GM18502 (cell line): Measurements from ENCODE around the gene SCUBE3.

Source experiments
- ATAC-seq: cut with Tn5 transposase; IDR thresholded peaks from one replicate; pipeline ENCODE4 v1.9.1; 2021; ENCODE audit warnings: mild to moderate bottlenecking; ENCODE audit not compliant: unreplicated experiment, poor library complexity

The SCUBE3 gene

GRCh38 chr6:35181308-35181932 is 32.3 kb upstream of the SCUBE3 start:
- no peak for ATAC-seq

GRCh38 chr6:35181933-35182612 is 31.7 kb upstream of the SCUBE3 start:
- ATAC-seq = no peak

- no peak for ATAC-seq
These were observed 30.5 kb upstream of the SCUBE3 start for GRCh38 chr6:35183281-35183680.

GRCh38 chr6:35183935-35184334 is 29.8 kb upstream of the SCUBE3 start:
- no peak for ATAC-seq

GRCh38 chr6:35184580-35185301 is 29.0 kb upstream of the SCUBE3 start:
- ATAC-seq = no peak

GRCh38 chr6:35185302-35185681 is 28.5 kb upstream of the SCUBE3 start:
- ATAC-seq = no peak

- ATAC-seq = no peak
These were observed 27.8 kb upstream of the SCUBE3 start for GRCh38 chr6:35185971-35186370.

GRCh38 chr6:35186571-35186970 is 27.2 kb upstream of the SCUBE3 start:
- no peak for ATAC-seq

GRCh38 chr6:35188886-35189285 is 24.9 kb upstream of the SCUBE3 start:
- no peak for ATAC-seq

GRCh38 chr6:35190306-35190705 is 23.4 kb upstream of the SCUBE3 start:
- no peak for ATAC-seq

GRCh38 chr6:35191889-35192288 is 21.9 kb upstream of the SCUBE3 start:
- ATAC-seq = no peak

GRCh38 chr6:35192301-35192860 is 21.4 kb upstream of the SCUBE3 start:
- no peak for ATAC-seq

- ATAC-seq = no peak
These were observed 19.4 kb upstream of the SCUBE3 start for GRCh38 chr6:35194390-35194789.

- ATAC-seq = no peak
These were observed 18.5 kb upstream of the SCUBE3 start for GRCh38 chr6:35195120-35195780.

- no peak for ATAC-seq
These were observed 16.6 kb upstream of the SCUBE3 start for GRCh38 chr6:35197196-35197595.

- no peak for ATAC-seq
These were observed 13.9 kb upstream of the SCUBE3 start for GRCh38 chr6:35199866-35200265.

- ATAC-seq = no peak
These were observed 11.7 kb upstream of the SCUBE3 start for GRCh38 chr6:35202066-35202546.

GRCh38 chr6:35203152-35203670 is 10.5 kb upstream of the SCUBE3 start:
- ATAC-seq = no peak

GRCh38 chr6:35203680-35204079 is 10.1 kb upstream of the SCUBE3 start:
- no peak for ATAC-seq

- ATAC-seq = no peak
These were observed 7.4 kb upstream of the SCUBE3 start for GRCh38 chr6:35206346-35206745.
